RWPE2 (cell line): Measurements from ENCODE around the gene MSL3B.
"Not testable (repeated sequence)": the region's sequence is repeated elsewhere in the genome, so short reads cannot be mapped to it uniquely, and the experiment has no call there.

ENCODE experiments used
- ATAC-seq: fragments of 200-7000 bp; cut with Tn5 transposase; 3 replicates; pipeline ENCODE4 v1.9.1; 2021; ENCODE audit warnings: low read depth
- DNase-seq: peaks from one replicate; pipeline ENCODE4 v3.0.0-alpha.2; 2020; ENCODE audit warnings: low spot score
- H3K27ac ChIP-seq: fragments of 450-650 bp; 2 replicates; pipeline ENCODE4 v1.5.1; 2017; ENCODE audit warnings: mild to moderate bottlenecking; ENCODE audit not compliant: poor library complexity, severe bottlenecking
- H3K27me3 ChIP-seq: fragments of 250-450 bp; sonication (Bioruptor Pico); 2 replicates; pipeline ENCODE4 v1.5.1; 2021; ENCODE audit warnings: mild to moderate bottlenecking, moderate library complexity; ENCODE audit not compliant: insufficient read depth, poor library complexity, severe bottlenecking
- H3K36me3 ChIP-seq: fragments of 250-450 bp; sonication (Bioruptor Pico); 2 replicates; pipeline ENCODE4 v1.5.1; 2020; ENCODE audit warnings: low read depth, mild to moderate bottlenecking, moderate library complexity
- H3K4me1 ChIP-seq: fragments of 250-450 bp; sonication (Bioruptor Pico); 2 replicates; pipeline ENCODE4 v1.5.1; 2021; ENCODE audit warnings: mild to moderate bottlenecking, moderate library complexity; ENCODE audit not compliant: insufficient read depth, poor library complexity, severe bottlenecking
- H3K4me3 ChIP-seq: fragments of 250-450 bp; sonication (Bioruptor Pico); 2 replicates; pipeline ENCODE4 v1.5.1; 2021; ENCODE audit warnings: mild to moderate bottlenecking, moderate library complexity; ENCODE audit not compliant: severe bottlenecking
- H3K9me3 ChIP-seq: fragments of 250-450 bp; sonication (Bioruptor Pico); 2 replicates; pipeline ENCODE4 v1.5.1; 2021; ENCODE audit warnings: mild to moderate bottlenecking, moderate library complexity; ENCODE audit not compliant: severe bottlenecking
- CTCF ChIP-seq: fragments of 450-650 bp; IDR thresholded peaks from one replicate; pipeline ENCODE4 v1.5.1; 2017; ENCODE audit warnings: mild to moderate bottlenecking, moderate library complexity; ENCODE audit not compliant: poor library complexity, severe bottlenecking

MSL3B gene

GRCh38 chr2:233905945-233906344, 37.8 kb upstream of the MSL3B start:
- Histone ChIP-seq H3K4me1 (no peaks in the 10 kb centered on the region), H3K9me3 (no peaks in the 10 kb centered on the region), H3K4me3 (no peak overlapping the region), H3K36me3 (no peaks in the 10 kb centered on the region), H3K27me3 (no peaks in the 10 kb centered on the region), H3K27ac (no peak overlapping the region)
- no peak for DNase-seq
- no peak for TF ChIP-seq CTCF
- no peak for ATAC-seq

- H3K4me3 ChIP-seq: no peak overlapping the region
- no peaks in the 10 kb centered on the region for H3K4me1 ChIP-seq
- H3K36me3 ChIP-seq: no peaks in the 10 kb centered on the region
- no peak for TF ChIP-seq CTCF
- no peak for ATAC-seq
- no peaks in the 10 kb centered on the region for H3K9me3 ChIP-seq
- peaks cover 4% of the 10 kb centered on the region for H3K27me3 ChIP-seq
- H3K27ac ChIP-seq: no peak overlapping the region
- no peak for DNase-seq
Observed at GRCh38 chr2:233901884-233902283, 33.7 kb upstream of the MSL3B start.

GRCh38 chr2:233901367-233901766, 33.2 kb upstream of the MSL3B start:
- no peaks in the 10 kb centered on the region for H3K9me3 ChIP-seq
- H3K27ac ChIP-seq: no peak overlapping the region
- H3K36me3 ChIP-seq: no peaks in the 10 kb centered on the region
- H3K27me3 ChIP-seq: peaks cover 4% of the 10 kb centered on the region
- no peak for ATAC-seq
- H3K4me3 ChIP-seq: no peak overlapping the region
- no peaks in the 10 kb centered on the region for H3K4me1 ChIP-seq
- no peak for DNase-seq
- no peak for TF ChIP-seq CTCF

- not testable (repeated sequence) for H3K9me3 ChIP-seq, ATAC-seq, H3K36me3 ChIP-seq, H3K27ac ChIP-seq, DNase-seq, H3K4me3 ChIP-seq, H3K4me1 ChIP-seq, H3K27me3 ChIP-seq
Observed at GRCh38 chr2:233896253-233896652, 28.1 kb upstream of the MSL3B start.

GRCh38 chr2:233892793-233893192, 24.6 kb upstream of the MSL3B start:
- Histone ChIP-seq H3K4me3 (no peak overlapping the region), H3K36me3 (no peaks in the 10 kb centered on the region), H3K27me3 (no peaks in the 10 kb centered on the region), H3K9me3 (no peaks in the 10 kb centered on the region), H3K4me1 (no peaks in the 10 kb centered on the region), H3K27ac (no peak overlapping the region)
- TF ChIP-seq CTCF: no peak
- no peak for DNase-seq
- no peak for ATAC-seq
